ENCODE data around the gene ADCY7. TPM values are rescaled to one million over a fixed set of nuclear protein-coding genes. Genes with fewer than 3 reads are reported as not detected.

ADCY7 gene
- total RNA-seq, 6 experiments from 2014 or later, result 2.5 to 10.2 (median 6.5) TPM

DNA sequence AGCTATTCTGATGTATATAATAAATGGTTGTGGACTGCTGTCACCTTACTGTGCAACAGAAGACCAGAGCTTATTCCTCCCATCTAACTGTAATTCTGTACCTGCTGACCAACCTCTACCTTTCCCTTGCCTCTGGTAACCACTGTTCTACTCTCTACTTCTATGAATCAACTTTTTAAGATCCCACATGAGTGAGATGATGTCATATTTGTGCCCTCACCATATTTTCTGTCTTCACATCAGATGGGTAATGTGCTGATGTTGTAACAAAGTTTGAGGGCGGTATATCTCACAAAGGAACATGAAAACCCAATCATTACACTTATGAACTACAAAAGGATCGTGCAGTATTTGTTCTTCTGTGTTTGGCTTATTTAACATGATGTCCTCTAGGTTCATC, 85.6 kb downstream of the ADCY7 start:
- Histone ChIP-seq H3K9me3 (no peaks in the 10 kb centered on the region), H3K4me1 (peaks cover 0 to 5% (median 0%) of the 10 kb centered on the region in 4 donors), H3K36me3 (peaks cover 0 to 40% (median 15%) of the 10 kb centered on the region in 4 donors), H3K27ac (no peak overlapping the region), H3K4me3 (no peak overlapping the region), H3K27me3 (no peaks in the 10 kb centered on the region)
- no peak for TF ChIP-seq POLR2A (IDR thresholded peaks at IDR 0.05)
- TF ChIP-seq, protein P1, sequence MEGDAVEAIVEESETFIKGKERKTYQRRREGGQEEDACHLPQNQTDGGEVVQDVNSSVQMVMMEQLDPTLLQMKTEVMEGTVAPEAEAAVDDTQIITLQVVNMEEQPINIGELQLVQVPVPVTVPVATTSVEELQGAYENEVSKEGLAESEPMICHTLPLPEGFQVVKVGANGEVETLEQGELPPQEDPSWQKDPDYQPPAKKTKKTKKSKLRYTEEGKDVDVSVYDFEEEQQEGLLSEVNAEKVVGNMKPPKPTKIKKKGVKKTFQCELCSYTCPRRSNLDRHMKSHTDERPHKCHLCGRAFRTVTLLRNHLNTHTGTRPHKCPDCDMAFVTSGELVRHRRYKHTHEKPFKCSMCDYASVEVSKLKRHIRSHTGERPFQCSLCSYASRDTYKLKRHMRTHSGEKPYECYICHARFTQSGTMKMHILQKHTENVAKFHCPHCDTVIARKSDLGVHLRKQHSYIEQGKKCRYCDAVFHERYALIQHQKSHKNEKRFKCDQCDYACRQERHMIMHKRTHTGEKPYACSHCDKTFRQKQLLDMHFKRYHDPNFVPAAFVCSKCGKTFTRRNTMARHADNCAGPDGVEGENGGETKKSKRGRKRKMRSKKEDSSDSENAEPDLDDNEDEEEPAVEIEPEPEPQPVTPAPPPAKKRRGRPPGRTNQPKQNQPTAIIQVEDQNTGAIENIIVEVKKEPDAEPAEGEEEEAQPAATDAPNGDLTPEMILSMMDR (IDR thresholded peaks at IDR 0.05), result no peak
- DNase-seq, result no peak
- WGBS (ENCODE audit: insufficient coverage, low coverage, low lambda C conversion rate, missing lambda C conversion rate), result 89% methylated on average over 2 of the region's 2 CpGs
- intact Hi-C loops (cut with DNase I), result loop anchor here in 1 of 2 donors (10.0 kb wide), 1 partner anchor 137 kb away; no protein-coding TSS in a partner anchor
- ATAC-seq, result no peak

- no peak overlapping the region for H3K27ac ChIP-seq
- H3K4me3 ChIP-seq, result no peak overlapping the region
- TF ChIP-seq, protein P1 (IDR thresholded peaks at IDR 0.05), result no peak
- TF ChIP-seq POLR2A (IDR thresholded peaks at IDR 0.05), result no peak
- DNase-seq, result no peak
- 33% methylated on average over 1 of the region's 1 CpG for WGBS (ENCODE audit: insufficient coverage, low coverage, low lambda C conversion rate, missing lambda C conversion rate)
- peaks cover 0 to 40% (median 15%) of the 10 kb centered on the region in 4 donors for H3K36me3 ChIP-seq
- intact Hi-C loops (cut with DNase I), result loop anchor here in 1 of 2 donors (10.0 kb wide), 1 partner anchor 139 kb away; no protein-coding TSS in a partner anchor
- no peaks in the 10 kb centered on the region for H3K27me3 ChIP-seq
- peaks cover 0 to 5% (median 0%) of the 10 kb centered on the region in 4 donors for H3K4me1 ChIP-seq
- no peaks in the 10 kb centered on the region for H3K9me3 ChIP-seq
- no peak for ATAC-seq
Measured at GRCh38 chr16:50354082-50354481, 87.7 kb downstream of the ADCY7 start.

GRCh38 chr16:50354629-50355456, 88.5 kb downstream of the ADCY7 start:
- ATAC-seq (no peak), DNase-seq (no peak)
- no peaks in the 10 kb centered on the region for H3K27me3 ChIP-seq
- H3K4me3 ChIP-seq, result no peak overlapping the region
- WGBS (ENCODE audit: insufficient coverage, low coverage, low lambda C conversion rate, missing lambda C conversion rate), result 62% methylated on average over 11 of the region's 11 CpGs
- intact Hi-C loops (cut with DNase I), result loop anchor here in 1 of 2 donors (10.0 kb wide), 1 partner anchor 140 kb away; no protein-coding TSS in a partner anchor
- H3K9me3 ChIP-seq, result no peaks in the 10 kb centered on the region
- peaks cover 0 to 5% (median 0%) of the 10 kb centered on the region in 4 donors for H3K4me1 ChIP-seq
- H3K36me3 ChIP-seq, result peaks cover 0 to 34% (median 9%) of the 10 kb centered on the region in 4 donors
- TF ChIP-seq, protein P1 (IDR thresholded peaks at IDR 0.05), result peak; percentile 38 to 74 (median 62)
- TF ChIP-seq POLR2A (IDR thresholded peaks at IDR 0.05), result no peak
- H3K27ac ChIP-seq, result no peak overlapping the region

GRCh38 chr16:50359626-50360025, 93.3 kb downstream of the ADCY7 start:
- no peak for DNase-seq
- ATAC-seq, result no peak
- Histone ChIP-seq H3K27me3 (no peaks in the 10 kb centered on the region), H3K4me1 (peaks cover 0 to 6% (median 0%) of the 10 kb centered on the region in 4 donors), H3K36me3 (peaks cover 0 to 23% (median 7%) of the 10 kb centered on the region in 4 donors), H3K9me3 (no peaks in the 10 kb centered on the region), H3K4me3 (no peak overlapping the region), H3K27ac (no peak overlapping the region)
- 29% methylated on average over 1 of the region's 1 CpG for WGBS (ENCODE audit: insufficient coverage, low coverage, low lambda C conversion rate, missing lambda C conversion rate)
- intact Hi-C loops (cut with DNase I), result loop anchor here in 1 of 2 donors (10.0 kb wide), 1 partner anchor 145 kb away; no protein-coding TSS in a partner anchor
- TF ChIP-seq POLR2A (IDR thresholded peaks at IDR 0.05), result no peak
- TF ChIP-seq, protein P1 (IDR thresholded peaks at IDR 0.05), result no peak

All from right lobe of liver (tissue), 6 donors.